ENCODE results near the gene ZNF423.

Gene ZNF423

DNA sequence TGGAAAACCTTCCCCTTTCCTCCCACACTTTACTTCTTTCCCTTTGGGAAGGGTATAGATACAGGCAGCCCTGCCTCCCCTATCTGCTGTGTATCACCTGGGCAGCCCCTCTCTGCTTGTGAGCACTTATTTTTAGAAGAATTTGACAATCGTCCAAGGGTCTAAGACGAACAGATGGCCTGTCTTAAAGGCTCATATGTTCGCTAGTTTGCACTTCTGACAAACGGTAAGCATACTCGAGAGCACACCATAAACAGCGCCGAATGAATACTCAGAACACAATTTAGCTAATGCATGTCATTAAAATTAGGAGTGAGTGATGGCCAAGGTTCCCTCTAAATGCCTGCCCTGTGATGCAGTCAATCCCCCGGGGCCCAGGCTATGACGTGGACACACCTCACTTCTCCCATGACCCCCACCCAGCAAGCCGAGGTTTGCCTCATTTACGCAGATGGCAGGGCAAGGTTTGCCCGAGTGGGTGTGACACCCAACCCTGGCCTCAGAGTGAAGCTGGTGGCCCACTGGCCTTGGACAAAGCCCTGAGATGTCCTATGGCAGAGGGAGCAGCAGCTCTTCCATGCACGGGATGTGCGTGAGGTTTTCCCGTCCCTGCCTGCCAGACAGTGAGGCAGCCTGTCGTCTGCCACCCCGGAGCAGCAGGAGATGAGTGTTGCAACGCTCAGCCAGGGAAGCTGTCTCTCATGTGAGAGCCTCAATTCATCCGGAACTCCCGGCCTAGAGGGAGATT lies 357.1 kb downstream of the ZNF423 start:
- DNase-seq = no peak

- no peak for DNase-seq
These were observed 357.6 kb downstream of the ZNF423 start for GRCh38 chr16:49498264-49498663.

GRCh38 chr16:49497466-49497865 lies 358.4 kb downstream of the ZNF423 start:
- DNase-seq = no peak

- DNase-seq = no peak
These were observed 359.3 kb downstream of the ZNF423 start for GRCh38 chr16:49496656-49497055.

- no peak for DNase-seq
These were observed 360.1 kb downstream of the ZNF423 start for GRCh38 chr16:49495596-49496355.

GRCh38 chr16:49494891-49495566 lies 360.9 kb downstream of the ZNF423 start:
- no peak for DNase-seq

GRCh38 chr16:49494474-49494873 lies 361.4 kb downstream of the ZNF423 start:
- DNase-seq = no peak

DNA sequence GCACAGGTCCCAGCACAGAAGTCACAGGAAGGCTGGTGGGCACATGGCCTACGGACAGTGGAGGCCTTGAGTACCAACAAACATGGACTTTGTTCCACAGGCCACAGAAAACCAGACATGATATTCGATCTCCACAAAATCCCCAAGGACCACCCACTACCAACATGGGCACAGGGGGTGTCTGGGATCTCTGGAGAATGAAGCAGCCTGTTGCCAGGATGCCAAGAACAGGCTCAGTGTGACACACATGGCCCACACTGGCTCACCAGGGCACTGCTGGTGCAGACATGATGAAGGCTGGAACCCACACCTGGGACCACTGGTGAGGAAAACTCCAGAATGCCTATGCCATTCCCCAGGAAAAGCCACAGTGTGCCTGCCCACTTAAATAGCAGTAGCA lies 362.1 kb downstream of the ZNF423 start:
- no peak for DNase-seq

DNA sequence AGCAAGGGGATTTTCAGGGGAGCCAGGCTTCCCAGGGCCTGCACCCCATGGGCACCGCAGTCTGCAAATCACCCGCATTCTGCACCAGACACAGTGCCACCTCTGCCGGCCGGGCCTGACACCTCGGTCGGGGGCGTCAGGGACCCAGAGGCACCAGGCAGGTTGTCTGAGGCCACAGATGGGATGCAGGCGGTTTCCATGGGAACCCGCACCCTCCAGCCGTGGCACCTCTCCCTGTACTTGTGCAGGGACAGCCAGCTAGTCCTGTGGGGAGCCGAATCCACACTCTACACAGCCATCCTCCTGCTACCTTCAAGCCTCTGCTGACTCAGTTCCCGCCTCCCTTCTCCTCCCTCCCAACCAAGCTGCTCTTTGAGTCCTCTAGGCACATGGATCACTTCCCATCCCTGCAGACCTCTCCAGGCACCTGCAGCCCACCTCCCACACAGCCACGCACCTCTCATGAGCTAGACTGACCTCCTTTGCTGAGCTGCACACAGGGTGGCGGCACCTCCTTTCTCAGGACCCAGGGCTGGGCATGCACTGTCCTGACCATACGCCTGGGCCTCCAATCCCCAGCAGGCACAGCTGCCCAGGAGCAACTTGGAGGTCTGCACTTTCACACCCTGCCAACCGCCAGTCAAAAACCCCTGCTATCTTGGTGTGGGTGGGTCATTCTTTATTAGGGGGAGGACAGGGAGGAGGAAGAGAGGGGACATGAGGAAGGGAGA lies 362.9 kb downstream of the ZNF423 start:
- no peak for DNase-seq

DNA sequence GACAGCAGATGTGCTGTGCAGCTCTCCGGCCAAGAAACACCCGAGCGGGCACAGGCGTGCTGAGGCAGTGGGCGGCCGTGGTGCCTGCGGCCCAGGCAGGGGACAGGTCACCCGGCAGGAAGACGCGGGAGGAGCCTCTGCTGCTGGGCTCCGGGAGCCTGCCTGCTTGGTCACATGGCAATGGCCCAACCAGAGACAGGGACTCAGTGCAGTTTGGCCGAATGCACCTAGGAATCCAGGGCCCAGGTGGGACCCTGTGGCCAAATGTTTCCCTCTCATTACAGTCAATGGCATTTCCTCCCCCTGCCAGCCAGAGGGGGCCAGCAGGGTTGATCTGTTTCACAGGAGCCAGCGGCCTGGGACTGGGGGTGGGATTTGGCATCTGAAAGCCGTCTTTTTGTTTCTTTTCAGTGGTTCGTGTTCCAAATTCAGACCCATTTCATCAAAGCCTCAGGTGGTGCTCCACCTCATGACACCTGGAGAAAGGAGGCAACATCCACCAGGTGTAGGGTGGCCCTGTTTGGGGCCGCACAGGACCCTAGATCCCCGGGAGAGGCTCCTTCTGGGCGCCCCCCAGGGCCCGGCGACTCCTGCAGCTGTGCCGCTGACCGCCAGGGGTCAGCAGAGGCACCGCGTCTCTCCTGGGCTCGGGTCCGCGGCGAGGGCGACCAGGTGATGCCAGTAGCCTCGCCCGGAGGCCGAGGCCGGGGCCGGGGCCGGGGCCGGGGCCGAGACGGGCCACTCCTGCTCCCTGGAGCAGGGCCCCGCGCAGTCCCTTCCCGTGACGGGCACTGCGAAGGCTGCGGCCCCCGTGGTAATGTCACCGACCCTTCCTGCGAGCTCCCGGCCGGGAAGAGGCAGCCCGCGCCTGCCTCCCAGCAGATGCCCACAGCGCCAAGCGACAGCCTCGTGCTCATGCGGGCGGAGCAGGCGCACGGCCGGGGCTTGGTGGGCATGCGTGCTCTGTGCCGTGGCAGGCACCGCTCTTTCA lies 363.8 kb downstream of the ZNF423 start:
- DNase-seq = peak; percentile 15

DNA sequence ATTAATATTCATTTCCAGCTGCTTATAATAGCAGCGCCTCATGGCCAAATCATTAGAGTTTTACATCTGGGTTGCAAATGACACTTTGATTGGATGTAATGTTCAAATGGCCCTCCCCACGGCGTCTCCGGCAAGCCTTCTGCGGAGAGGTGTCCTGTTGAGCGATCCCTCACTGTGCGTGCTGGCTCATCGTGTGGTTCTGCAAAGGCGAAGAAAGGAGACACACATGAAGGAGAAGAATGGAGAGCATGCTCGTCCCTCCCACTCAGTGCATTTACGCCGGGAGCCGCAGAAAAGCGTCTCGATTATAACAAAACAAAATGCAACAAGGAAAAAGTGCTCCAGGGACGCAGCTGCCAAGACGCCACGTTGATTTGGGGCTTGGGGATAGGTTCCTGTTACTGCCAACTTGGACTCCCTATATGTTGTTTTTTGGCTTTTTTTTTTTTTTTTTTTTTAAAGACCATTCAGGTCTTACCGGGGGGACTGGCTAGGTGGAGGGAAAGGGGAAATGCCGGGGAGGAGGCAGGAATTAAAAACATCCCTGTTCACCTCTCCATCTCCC lies 364.7 kb downstream of the ZNF423 start:
- DNase-seq = no peak

GRCh38 chr16:49490321-49490705 lies 365.6 kb downstream of the ZNF423 start:
- DNase-seq = no peak

DNA sequence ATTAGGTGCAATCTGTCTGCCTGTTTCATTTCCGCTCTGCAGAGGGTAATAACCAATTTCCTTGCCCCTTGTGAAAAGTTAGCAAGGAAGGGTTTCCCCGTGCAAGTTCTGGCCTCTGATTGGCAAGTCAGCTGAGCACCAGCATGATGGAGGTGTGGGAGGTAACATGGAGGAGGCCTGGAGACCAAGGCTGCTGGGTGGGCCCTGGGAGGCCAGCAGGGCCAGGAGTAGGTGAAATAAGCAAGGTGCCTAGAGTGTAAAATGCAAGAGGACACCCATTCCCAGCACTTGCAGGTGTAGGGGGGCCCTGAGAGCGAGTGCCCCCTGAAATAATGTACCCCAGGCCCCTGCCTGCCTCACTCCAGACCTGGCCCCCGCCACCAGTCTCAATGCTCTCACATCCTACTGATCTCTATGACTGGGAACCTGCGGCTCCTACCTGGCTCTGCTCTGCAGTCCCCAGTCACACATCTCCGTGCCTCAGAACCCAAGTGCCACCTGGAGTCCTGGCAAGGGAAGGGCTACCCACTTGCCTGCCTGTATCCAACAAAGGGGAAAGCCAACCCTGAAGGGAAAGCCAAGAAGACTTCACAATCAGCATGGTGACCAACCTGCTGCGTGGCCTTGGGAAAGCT lies 366.1 kb downstream of the ZNF423 start:
- no peak for DNase-seq

DNA sequence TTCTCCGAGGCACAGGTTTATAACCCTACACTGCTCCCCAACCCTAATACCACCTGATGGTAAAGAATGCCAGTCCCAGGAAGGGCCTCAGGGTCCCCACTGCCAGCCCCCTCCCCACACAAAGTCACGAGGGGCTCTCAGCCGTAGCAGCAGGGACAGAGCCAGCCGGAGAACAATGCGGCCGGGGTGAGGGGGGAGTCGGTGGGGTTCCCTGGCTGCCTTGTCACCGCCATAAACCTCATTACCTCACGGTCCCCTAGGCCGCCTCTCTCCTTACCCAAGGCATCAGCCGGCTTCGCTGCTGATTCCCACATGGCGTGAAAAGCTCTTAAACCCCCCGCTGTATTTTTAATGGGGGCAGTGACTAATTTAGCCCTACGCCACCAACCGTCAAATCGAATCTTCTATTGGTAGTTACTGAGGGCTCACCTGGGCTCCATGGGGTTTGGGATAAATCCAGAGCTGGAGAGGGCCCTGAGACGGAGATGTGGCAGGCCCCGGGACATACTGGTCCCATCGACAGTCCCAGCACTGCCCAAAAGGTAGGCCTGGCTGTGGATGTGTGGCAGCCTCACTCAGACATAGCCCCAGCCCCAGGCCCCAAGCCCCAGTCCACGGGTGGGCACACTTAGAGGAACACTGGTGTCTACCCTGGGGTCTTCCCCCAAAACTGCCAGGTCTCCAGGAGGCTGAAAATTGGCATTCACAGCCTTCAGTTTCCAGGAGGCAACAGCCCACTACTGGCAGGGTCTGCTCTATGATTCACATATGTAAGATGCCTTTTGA lies 367.0 kb downstream of the ZNF423 start:
- no peak for DNase-seq

DNA sequence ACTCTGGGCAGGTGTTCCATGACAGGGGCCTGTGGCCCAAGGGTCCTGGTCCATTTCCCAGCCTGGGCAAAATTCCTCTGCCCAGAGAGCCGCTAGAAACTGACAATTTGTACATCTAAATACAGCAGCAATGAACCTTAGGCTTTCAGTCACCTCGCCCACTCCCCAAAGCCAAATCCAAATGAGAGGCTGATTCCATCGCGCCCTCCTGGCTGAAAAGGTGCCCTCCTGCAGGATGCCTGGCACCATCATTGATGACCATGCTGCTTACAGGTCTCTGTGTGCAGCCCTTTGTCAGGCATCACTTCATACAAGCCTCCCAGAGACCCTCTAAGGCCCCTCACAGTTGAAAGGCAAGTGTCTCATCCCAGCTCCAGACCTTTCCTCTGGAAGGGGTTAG lies 367.6 kb downstream of the ZNF423 start:
- no peak for DNase-seq

- DNase-seq = no peak
These were observed 368.2 kb downstream of the ZNF423 start for GRCh38 chr16:49487746-49488145.

DNA sequence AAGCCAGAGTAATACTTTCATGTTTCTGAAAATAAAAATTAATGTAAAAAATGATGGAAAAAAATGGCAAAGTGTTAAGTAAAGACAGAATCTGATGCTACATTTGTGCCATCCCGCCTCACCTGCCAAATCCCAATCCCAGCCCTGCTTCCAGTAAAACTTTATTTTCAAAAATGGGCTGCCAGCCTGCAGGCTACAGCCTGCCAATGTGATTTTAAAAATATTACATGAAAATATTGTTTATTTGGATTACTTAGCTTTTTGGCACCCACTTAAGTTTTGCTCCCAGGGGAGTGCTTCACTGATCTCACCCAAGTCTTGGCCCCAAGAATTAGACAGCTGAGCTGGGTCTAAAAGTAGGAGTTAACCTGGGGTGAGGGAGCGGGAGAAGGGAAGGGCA lies 369.5 kb downstream of the ZNF423 start:
- DNase-seq = no peak

DNA sequence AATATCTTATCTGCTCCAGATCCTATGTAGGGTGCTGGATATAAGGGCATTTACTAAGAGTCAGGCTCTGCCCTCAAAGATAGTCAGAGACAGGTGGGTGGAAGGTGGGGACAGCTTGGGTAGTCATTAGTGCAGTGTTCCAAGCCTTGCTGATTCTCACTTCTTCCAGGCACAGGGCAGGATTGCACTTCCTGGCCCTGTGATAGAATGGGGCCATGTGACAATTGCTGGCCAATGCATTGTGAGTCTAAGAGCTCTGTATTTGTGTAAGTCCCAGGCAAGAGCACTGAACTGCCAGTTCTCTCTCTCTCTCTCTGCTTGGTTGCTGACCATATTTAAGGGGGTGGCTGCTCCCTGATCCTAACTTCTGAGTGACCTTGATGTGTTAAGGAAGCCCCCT lies 370.2 kb downstream of the ZNF423 start:
- no peak for DNase-seq

DNA sequence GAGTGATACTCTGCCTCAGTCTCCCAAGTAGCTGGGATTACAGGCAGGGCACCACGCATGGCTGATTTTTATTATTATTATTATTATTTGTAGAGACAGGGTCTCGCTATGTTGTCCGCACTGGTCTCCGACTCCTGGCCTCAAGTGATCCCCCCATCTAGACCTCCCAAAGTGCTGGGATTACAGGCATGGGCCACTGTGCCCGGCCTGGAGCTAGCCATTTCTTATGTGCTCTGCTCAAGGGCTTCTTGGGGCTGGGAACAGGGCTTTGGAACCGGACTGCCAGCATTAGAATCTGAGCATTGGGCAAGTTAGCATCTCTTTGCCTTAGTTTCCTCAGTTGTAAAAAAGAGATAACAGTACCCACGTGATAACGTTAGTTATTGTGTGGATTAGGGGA lies 371.0 kb downstream of the ZNF423 start:
- no peak for DNase-seq

GRCh38 chr16:49484451-49484849 lies 371.5 kb downstream of the ZNF423 start:
- no peak for DNase-seq

All from activated T-cell treated with anti-CD3 and anti-CD28 coated beads for 4 hours (primary cell).